HG03439 (cell line): ENCODE measurements around the gene AP3S1.

Experiments used
- ATAC-seq: cut with Tn5 transposase; IDR thresholded peaks from one replicate; pipeline ENCODE4 v1.9.1; 2021; ENCODE audit warnings: mild to moderate bottlenecking, moderate library complexity; ENCODE audit not compliant: unreplicated experiment

The AP3S1 gene

GRCh38 chr5:115934388-115934974 lies 92.7 kb downstream of the AP3S1 start:
- no peak for ATAC-seq

DNA sequence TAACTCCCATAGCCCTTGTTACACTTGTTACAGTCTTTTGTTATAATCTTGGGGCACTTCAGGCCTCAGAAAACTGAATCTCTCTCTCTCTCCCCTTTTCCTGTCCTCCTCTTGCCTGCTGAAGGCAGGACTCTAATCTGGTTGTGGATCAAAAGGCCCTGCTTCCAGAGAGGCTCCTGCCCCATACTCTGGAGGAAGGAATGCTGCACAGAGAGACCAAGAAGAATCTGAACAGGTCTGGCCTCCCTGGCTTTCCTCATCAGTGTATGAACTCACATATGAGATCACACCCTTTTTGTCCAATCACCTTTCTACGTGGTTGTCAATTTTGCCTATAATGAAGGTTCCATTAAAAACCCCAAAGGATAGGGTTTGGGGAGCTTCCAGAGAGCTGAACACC lies 94.3 kb downstream of the AP3S1 start:
- ATAC-seq = no peak

- ATAC-seq = no peak
Measured at GRCh38 chr5:115939059-115939458, 97.3 kb downstream of the AP3S1 start.

GRCh38 chr5:115940080-115940810 lies 98.5 kb downstream of the AP3S1 start:
- no peak for ATAC-seq

GRCh38 chr5:115941051-115941675 lies 99.4 kb downstream of the AP3S1 start:
- no peak for ATAC-seq

- no peak for ATAC-seq
Measured at GRCh38 chr5:115944501-115944900, 102.8 kb downstream of the AP3S1 start.

DNA sequence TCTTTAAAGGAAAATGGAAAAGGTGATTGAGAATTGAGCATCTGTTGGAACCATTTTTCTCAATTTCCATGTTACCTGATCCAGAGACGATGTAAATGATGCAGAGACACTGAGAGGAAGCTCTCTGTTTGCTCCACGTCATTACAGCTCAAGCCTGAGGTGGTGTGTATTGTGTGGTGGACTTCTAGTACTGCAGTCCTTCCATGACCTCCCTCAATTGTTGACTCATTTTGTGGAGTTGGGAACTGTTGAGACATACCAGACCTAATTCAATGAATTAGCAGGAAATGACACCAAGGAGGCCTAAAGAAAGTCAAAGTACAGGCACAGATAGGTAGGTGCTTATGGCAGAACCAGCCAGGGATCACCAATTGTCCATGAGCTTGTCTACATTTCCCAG lies 104.9 kb downstream of the AP3S1 start:
- no peak for ATAC-seq

- no peak for ATAC-seq
Measured at GRCh38 chr5:115947260-115947659, 105.5 kb downstream of the AP3S1 start.

GRCh38 chr5:115948091-115948534 lies 106.4 kb downstream of the AP3S1 start:
- no peak for ATAC-seq

GRCh38 chr5:115949096-115949495 lies 107.4 kb downstream of the AP3S1 start:
- no peak for ATAC-seq

GRCh38 chr5:115952588-115952987 lies 110.9 kb downstream of the AP3S1 start:
- no peak for ATAC-seq

- no peak for ATAC-seq
Measured at GRCh38 chr5:115954144-115954543, 112.4 kb downstream of the AP3S1 start.

GRCh38 chr5:115956957-115957356 lies 115.2 kb downstream of the AP3S1 start:
- no peak for ATAC-seq

DNA sequence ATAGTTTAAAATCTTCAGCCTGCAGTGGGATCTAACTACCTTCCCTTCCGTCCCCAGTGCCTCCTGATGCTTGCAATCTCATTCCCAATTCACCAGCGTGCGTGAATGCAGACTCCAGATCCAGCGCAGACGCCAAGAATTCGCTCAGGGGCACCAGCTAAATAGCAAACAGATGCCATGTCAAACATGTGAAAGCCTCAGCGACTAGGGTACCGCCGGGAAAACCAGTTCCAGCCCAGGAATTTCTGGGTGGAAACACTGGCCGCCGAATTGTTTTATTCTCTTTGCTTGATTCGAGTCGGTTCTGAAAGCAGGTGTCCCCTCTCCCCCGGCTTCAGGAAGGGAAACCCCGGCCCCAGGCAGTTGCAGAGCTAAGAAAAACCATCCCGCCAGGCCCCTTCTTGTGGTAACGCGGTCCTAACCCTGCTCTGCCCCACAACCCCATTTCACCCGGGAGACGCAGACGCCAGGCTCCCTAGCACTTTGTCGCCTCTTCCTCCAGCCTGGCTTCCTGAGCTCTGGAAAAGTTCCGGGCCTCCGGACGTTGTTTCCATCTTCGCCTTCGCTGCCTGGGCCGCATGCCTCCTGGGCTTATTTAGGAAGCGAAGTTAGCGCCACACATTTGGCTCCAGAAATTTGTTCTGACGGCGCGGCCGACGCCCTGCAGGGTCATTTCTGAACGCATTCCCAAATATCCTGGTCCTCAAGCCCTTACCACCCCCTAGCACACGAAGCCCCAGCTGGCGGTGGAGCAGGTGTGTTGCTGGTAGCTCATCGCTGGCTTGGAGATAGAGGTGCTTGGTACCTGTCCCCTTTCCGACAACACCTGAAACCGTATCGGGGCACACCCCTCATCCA lies 119.9 kb downstream of the AP3S1 start:
- no peak for ATAC-seq

DNA sequence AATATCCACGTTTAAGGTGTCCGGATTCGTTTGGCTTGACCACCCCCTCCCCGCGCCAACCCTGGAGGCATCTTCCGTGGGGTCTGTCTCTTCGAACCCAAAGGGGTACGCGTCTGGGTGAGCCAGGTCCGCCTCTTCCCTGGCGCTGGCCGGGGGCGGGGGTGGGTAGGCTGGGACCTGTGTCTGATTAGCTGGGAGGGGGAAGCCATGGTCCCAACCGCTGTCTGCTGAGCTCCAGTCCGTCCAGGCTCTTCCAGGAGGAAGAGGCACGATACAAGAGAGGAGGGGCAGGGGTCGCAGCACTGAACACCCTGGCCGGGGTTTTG lies 120.5 kb downstream of the AP3S1 start, which contains the start of gene LVRN:
Gene LVRN (plus strand): TSS at position 237 of the 326 bp plus-strand sequence. CDS start 143 bp downstream, outside the sequence.
- ATAC-seq = no peak

GRCh38 chr5:115962565-115963402 lies 121.0 kb downstream of the AP3S1 start:
- no peak for ATAC-seq

DNA sequence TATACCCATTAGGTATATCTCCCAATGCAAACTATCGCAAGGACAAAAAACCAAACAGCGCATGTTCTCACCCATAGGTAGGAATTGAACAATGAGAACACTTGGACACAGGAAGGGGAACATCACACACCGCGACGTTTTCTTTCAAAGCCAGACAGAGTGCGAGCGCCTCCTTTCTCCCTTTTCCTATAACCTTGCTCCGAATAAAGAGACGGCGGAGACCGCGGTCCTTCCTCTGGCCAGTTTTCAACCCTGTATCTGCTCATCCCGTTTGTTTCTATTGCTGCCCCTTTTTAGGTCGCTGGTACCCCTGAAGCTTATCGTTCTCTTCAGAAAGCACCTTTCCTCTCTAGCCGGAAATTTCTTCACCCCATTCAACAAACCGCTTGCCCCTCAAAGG lies 121.8 kb downstream of the AP3S1 start:
- no peak for ATAC-seq
